Prostate gland (tissue), 2 donors: Measurements from ENCODE around the gene SLCO3A1. TPM values are rescaled to one million over a fixed set of nuclear protein-coding genes. Genes with fewer than 3 reads are reported as not detected.

Experiments
- DNase-seq: peaks from one replicate; pipeline ENCODE4 v3.0.0-alpha.2; 2019; ENCODE audit warnings: low spot score
- H3K27ac ChIP-seq, 2 donors: fragments of 200-600 bp; sonication (generic); 2 replicates each; pipeline ENCODE4 v1.5.1; 2017 to 2019
- H3K27me3 ChIP-seq: fragments of 200-600 bp; sonication (generic); replicated peaks from 2 replicates; pipeline ENCODE4 v1.5.1; 2019; ENCODE audit not compliant: insufficient read depth
- H3K36me3 ChIP-seq, 2 donors: fragments of 200-600 bp; sonication (generic); 1 replicate in 1 of 2; 2 replicates in 1 of 2; pipeline versions ENCODE4 v1.5.1 to v1.8.1; 2017 to 2019
- H3K4me1 ChIP-seq: fragments of 200-600 bp; sonication (generic); replicated peaks from 2 replicates; pipeline ENCODE4 v1.5.1; 2019
- H3K4me3 ChIP-seq, 2 donors: fragments of 200-600 bp; sonication (generic); 2 replicates each; pipeline ENCODE4 v1.5.1; 2017 to 2019
- H3K9me3 ChIP-seq: fragments of 200-600 bp; sonication (generic); 2 replicates; pipeline ENCODE4 v1.5.1; 2017
- POLR2A ChIP-seq: fragments of 450-650 bp; IDR thresholded peaks from one replicate; pipeline ENCODE4 v1.6.1; 2016; ENCODE audit warnings: antibody characterized with exemption, mild to moderate bottlenecking
- POLR2AphosphoS5 ChIP-seq: sonication (generic); formaldehyde crosslinking; IDR thresholded peaks from one replicate; pipeline ENCODE4 v1.6.1; 2017; ENCODE audit warnings: antibody characterized with exemption
- WGBS: methylation state at CpG from one replicate; pipeline ENCODE4 v1.1.5; 2018; 5-methylcytosine and 5-hydroxymethylcytosine counted together
- intact Hi-C: fragments of 100-400 bp; cut with DNase I; formaldehyde crosslinking; loops from one replicate; pipeline ENCODE4 v1.14.2; 2022
- total RNA-seq, 2 donors: library from RNA; depleted of rRNA; stranded (reverse); fragments of >200 nt; gene quantifications; one replicate each; pipeline ENCODE4 v1.1.0, GENCODE V29; 2016
- TF ChIP-seq, protein P1 (sequence below), 4 experiments: fragments of 200-600 bp in 2 of 4; fragments of 450-650 bp in 2 of 4; sonication (generic) in 2 of 4; IDR thresholded peaks; 1 replicate in 3 of 4; 2 replicates in 1 of 4; pipeline ENCODE4 v1.5.1; 2016 to 2019; ENCODE audit warnings: antibody characterized with exemption in 4 of 4, mild to moderate bottlenecking in 2 of 4, moderate library complexity in 2 of 4

Gene SLCO3A1
- total RNA-seq, 2 donors from 2014 or later = 7.4 to 35.3 TPM

DNA sequence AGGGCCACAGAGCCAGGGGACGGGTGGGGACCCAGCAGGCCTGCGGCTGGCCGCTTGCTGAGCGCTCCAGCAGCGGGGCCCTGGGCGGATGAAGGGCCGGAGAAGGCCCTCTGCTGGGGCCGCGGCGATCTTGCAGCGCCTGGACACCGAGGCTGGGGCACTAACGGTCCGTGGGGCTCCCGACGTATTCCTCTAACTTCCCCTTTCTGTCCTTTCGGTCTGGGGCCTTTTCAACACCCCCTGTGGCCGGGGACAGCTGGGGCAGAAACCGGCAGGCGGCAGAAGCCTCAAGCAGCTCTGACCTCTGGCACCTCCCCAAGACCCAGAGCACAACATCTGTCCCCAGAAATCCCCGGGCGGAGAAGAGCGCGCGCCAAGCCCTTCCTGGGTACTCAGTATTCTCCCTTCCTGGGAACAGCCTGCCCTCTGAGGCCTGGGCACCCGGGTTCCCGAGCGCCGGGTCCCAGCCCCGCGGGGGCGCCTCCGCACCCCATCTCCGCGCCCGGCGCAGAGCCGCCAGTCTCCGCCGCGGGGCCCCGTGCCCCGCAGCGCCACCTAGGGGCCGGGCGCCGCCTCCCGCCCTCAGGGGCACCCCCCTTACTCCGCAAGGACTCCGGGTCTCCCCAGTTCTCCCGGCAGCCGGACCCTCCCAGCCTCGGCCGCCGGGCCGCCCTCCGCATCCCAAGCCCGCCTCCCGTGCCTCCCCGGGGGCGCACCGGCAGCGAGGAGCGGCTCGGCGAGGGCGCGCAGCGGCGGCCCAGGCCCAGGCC lies 582 bp upstream of the SLCO3A1 start:
- no peaks in the 10 kb centered on the region for H3K4me1 ChIP-seq
- intact Hi-C loops = loop anchor here (2.0 to 5.0 kb wide), 3 partner anchors 89 to 550 kb away; no protein-coding TSS in a partner anchor
- DNase-seq = peak; percentile 57

DNA sequence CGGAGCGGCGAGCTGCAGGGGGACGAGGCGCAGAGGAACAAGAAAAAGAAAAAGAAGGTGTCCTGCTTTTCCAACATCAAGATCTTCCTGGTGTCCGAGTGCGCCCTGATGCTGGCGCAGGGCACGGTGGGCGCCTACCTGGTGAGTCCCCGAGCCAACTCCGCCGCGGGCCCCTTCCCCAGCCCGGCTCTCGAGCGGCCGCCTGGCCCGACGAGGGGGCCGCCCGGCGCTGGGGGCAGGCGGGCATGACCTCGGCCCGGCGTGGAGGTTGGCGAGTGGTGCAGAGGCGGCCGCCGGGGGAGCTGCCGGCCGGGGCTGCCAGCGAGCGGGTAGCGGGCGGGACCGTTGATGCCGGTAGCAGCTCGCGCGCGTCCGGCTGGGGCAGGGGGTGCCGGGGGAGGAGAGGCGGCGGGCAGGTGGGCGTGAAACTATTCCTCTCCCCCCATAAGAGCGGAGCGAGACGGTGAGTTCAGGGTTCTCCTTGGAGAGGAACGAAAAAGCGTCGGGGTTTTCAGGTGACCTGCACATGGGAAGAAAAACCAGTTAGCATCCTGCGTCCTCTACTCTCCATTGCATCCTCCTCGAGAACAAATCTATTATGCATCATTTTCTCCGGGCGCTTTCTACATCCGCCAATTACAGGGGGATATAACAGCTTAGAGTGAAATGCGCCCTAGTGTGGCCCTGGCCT lies 585 bp downstream of the SLCO3A1 start:
- intact Hi-C loops = loop anchor here (2.0 to 5.0 kb wide), 3 partner anchors 88 to 551 kb away; no protein-coding TSS in a partner anchor
- WGBS = 2% methylated on average over 40 of the region's 60 CpGs
- DNase-seq = peak; percentile 28

More for the DNA sequence above, 582 bp upstream of the SLCO3A1 start:
- H3K27ac ChIP-seq = peak overlapping the region; percentile 83
- no peak for TF ChIP-seq POLR2AphosphoS5
- TF ChIP-seq, protein P1, sequence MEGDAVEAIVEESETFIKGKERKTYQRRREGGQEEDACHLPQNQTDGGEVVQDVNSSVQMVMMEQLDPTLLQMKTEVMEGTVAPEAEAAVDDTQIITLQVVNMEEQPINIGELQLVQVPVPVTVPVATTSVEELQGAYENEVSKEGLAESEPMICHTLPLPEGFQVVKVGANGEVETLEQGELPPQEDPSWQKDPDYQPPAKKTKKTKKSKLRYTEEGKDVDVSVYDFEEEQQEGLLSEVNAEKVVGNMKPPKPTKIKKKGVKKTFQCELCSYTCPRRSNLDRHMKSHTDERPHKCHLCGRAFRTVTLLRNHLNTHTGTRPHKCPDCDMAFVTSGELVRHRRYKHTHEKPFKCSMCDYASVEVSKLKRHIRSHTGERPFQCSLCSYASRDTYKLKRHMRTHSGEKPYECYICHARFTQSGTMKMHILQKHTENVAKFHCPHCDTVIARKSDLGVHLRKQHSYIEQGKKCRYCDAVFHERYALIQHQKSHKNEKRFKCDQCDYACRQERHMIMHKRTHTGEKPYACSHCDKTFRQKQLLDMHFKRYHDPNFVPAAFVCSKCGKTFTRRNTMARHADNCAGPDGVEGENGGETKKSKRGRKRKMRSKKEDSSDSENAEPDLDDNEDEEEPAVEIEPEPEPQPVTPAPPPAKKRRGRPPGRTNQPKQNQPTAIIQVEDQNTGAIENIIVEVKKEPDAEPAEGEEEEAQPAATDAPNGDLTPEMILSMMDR (IDR thresholded peaks at IDR 0.05) = peak; percentile 67 to 88 (median 80)
- no peaks in the 10 kb centered on the region for H3K36me3 ChIP-seq
- under 1% methylated on average over 53 of the region's 70 CpGs for WGBS
- no peaks in the 10 kb centered on the region for H3K9me3 ChIP-seq
- peak overlapping the region; percentile 49 to 60 for H3K4me3 ChIP-seq
- no peaks in the 10 kb centered on the region for H3K27me3 ChIP-seq

DNA sequence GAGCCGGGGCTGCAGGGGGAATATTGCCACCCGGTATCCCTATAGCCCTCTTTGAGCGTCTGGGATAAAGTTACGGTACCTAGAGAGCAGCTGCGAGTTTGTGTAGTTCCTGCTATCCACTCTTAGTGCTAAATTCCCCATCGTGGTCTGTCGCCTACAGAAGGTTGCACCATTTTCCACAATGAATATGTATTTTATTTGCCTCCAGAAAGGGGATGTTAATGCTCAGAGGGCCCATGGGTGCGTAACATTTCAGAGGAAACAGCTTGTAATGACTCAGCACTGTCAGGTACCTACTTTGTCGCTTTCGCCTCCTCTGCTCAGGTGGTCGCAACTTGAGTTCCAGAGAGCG lies 1.1 kb downstream of the SLCO3A1 start:
- intact Hi-C loops = loop anchor here (5.0 kb wide), 1 partner anchor 88 kb away; no protein-coding TSS in a partner anchor
- 52% methylated on average over 12 of the region's 12 CpGs for WGBS

More for the DNA sequence above, 585 bp downstream of the SLCO3A1 start:
- Histone ChIP-seq H3K36me3 (no peaks in the 10 kb centered on the region), H3K4me3 (peak overlapping the region; percentile 49 to 60), H3K9me3 (no peaks in the 10 kb centered on the region), H3K4me1 (no peaks in the 10 kb centered on the region), H3K27me3 (no peaks in the 10 kb centered on the region), H3K27ac (peak overlapping the region; percentile 83)
- TF ChIP-seq, protein P1 (IDR thresholded peaks at IDR 0.05) = peak in 1 of 4 experiments; percentile 25
- no peak for TF ChIP-seq POLR2AphosphoS5

DNA sequence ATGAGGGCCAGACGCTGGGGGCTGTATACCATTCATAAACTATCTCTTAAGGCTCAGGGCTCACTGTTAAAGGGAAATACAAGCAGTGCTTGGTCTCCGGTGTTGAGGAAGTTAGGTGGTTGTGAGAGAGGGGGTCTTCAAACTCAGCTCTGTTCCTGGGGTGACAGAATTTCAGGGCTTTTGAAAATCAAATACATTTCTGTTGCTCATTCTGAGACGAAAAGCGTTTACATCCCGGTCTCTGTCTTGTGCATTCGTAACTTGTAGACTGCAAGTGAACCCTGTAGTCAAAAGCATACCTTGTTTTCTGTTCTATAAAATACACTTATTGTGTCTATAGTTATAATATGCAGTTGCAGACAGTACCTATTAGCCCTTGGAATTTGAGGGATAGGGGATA lies 1.7 kb downstream of the SLCO3A1 start:
- no peaks in the 10 kb centered on the region for H3K36me3 ChIP-seq
- no peaks in the 10 kb centered on the region for H3K27me3 ChIP-seq
- H3K4me3 ChIP-seq = no peak overlapping the region
- intact Hi-C loops = no loop called here
- TF ChIP-seq, protein P1 (IDR thresholded peaks at IDR 0.05) = no peak
- TF ChIP-seq POLR2A = no peak
- no peak for TF ChIP-seq POLR2AphosphoS5
- H3K4me1 ChIP-seq = no peaks in the 10 kb centered on the region
- H3K9me3 ChIP-seq = no peaks in the 10 kb centered on the region
- no peak overlapping the region for H3K27ac ChIP-seq
- 71% methylated on average over 6 of the region's 6 CpGs for WGBS
- DNase-seq = no peak

More for the DNA sequence above, 1.1 kb downstream of the SLCO3A1 start:
- Histone ChIP-seq H3K27ac (peak overlapping the region in 1 of 2 donors; percentile 83), H3K4me3 (peak overlapping the region; percentile 49 to 60), H3K9me3 (no peaks in the 10 kb centered on the region), H3K36me3 (no peaks in the 10 kb centered on the region), H3K4me1 (no peaks in the 10 kb centered on the region), H3K27me3 (no peaks in the 10 kb centered on the region)
- TF ChIP-seq POLR2AphosphoS5 = no peak
- TF ChIP-seq POLR2A = no peak
- TF ChIP-seq, protein P1 (IDR thresholded peaks at IDR 0.05) = no peak
- DNase-seq = no peak
